Measurements from ENCODE around the gene KCNAB1. TPM values are rescaled to one million over a fixed set of nuclear protein-coding genes. Genes with fewer than 3 reads are reported as not detected.

Gene KCNAB1
- total RNA-seq, 3 donors from 2014 or later (not counting 1 experiment from before 2014, with no cell fraction given) = not detected

DNA sequence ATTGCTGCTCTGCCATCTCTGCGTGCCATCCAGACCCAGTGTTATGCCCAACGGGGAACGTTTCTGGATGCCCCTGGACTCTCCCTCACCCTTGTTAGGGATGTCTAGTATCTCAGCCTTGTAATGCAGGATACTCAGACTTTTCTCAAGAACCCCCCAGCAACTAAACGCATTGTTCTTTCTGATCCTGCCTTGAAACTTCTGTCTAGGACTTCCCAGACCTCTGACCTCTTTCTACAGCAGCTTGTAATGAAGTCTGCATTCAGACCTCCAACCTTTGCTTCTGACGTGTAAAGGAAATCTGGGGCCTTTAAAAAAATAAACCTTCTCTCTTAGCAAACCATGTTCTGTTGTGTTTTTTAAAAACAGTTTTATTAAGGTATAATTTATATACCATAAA lies 139.5 kb downstream of the KCNAB1 start:
- H3K36me3 Mint-ChIP-seq = no peaks in the 10 kb centered on the region
- Histone ChIP-seq H3K9me3 (ENCODE audit: control insufficient read depth, insufficient read depth, low read length) (no peaks in the 10 kb centered on the region), H3K4me3 (ENCODE audit: low read length) (no peak overlapping the region), H3K27ac (ENCODE audit: low read length) (no peak overlapping the region), H3K36me3 (ENCODE audit: control insufficient read depth, insufficient read depth, low read length) (no peaks in the 10 kb centered on the region), H3K4me1 (ENCODE audit: control insufficient read depth, insufficient read depth, low read length) (no peaks in the 10 kb centered on the region), H3K27me3 (ENCODE audit: control insufficient read depth, insufficient read depth, low read length) (no peaks in the 10 kb centered on the region)
- no peaks in the 10 kb centered on the region for H3K9me3 Mint-ChIP-seq
- H3K4me1 Mint-ChIP-seq = no peaks in the 10 kb centered on the region
- TF ChIP-seq, protein P1, sequence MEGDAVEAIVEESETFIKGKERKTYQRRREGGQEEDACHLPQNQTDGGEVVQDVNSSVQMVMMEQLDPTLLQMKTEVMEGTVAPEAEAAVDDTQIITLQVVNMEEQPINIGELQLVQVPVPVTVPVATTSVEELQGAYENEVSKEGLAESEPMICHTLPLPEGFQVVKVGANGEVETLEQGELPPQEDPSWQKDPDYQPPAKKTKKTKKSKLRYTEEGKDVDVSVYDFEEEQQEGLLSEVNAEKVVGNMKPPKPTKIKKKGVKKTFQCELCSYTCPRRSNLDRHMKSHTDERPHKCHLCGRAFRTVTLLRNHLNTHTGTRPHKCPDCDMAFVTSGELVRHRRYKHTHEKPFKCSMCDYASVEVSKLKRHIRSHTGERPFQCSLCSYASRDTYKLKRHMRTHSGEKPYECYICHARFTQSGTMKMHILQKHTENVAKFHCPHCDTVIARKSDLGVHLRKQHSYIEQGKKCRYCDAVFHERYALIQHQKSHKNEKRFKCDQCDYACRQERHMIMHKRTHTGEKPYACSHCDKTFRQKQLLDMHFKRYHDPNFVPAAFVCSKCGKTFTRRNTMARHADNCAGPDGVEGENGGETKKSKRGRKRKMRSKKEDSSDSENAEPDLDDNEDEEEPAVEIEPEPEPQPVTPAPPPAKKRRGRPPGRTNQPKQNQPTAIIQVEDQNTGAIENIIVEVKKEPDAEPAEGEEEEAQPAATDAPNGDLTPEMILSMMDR (IDR thresholded peaks at IDR 0.05) = no peak
- intact Hi-C loops (cut with micrococcal nuclease) = no loop called here
- no peak overlapping the region for H3K4me3 Mint-ChIP-seq
- 84% methylated on average over 5 of the region's 5 CpGs for WGBS (ENCODE audit: insufficient coverage)
- ATAC-seq (no peak), DNase-seq (no peak)
- H3K27ac Mint-ChIP-seq = no peak overlapping the region
- H3K27me3 Mint-ChIP-seq (ENCODE audit: low read depth in 2 of 2) = peaks cover 6 to 14% of the 10 kb centered on the region in 2 donors

DNA sequence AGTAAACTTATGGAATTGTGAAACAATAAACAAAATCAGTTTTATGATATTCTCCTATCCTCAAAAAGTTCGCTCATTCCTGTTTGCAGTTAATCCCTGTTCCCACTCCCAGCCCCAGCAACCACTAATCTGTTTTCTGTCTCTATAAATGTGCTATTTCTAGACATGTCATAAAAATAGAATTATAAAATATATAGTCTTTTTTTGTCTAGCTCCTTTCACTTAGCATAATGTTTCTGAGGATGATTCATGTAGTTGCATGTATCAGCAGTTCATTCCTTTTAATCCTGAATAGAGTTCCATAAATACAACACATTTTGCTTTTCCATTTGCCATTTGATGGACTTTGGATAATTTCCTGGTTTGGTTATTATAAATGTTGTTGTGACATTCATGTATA lies 140.0 kb downstream of the KCNAB1 start:
- no peak for ATAC-seq
- Mint-ChIP-seq H3K9me3 (no peaks in the 10 kb centered on the region), H3K4me1 (no peaks in the 10 kb centered on the region), H3K4me3 (no peak overlapping the region), H3K27me3 (ENCODE audit: low read depth in 2 of 2) (peaks cover 6 to 14% of the 10 kb centered on the region in 2 donors), H3K27ac (no peak overlapping the region), H3K36me3 (no peaks in the 10 kb centered on the region)
- Histone ChIP-seq H3K4me3 (ENCODE audit: low read length) (no peak overlapping the region), H3K36me3 (ENCODE audit: control insufficient read depth, insufficient read depth, low read length) (no peaks in the 10 kb centered on the region), H3K27ac (ENCODE audit: low read length) (no peak overlapping the region), H3K27me3 (ENCODE audit: control insufficient read depth, insufficient read depth, low read length) (no peaks in the 10 kb centered on the region), H3K9me3 (ENCODE audit: control insufficient read depth, insufficient read depth, low read length) (no peaks in the 10 kb centered on the region), H3K4me1 (ENCODE audit: control insufficient read depth, insufficient read depth, low read length) (no peaks in the 10 kb centered on the region)
- no peak for DNase-seq
- WGBS (ENCODE audit: insufficient coverage) = 89% methylated on average over 1 of the region's 1 CpG
- TF ChIP-seq, protein P1 (IDR thresholded peaks at IDR 0.05) = no peak
- intact Hi-C loops (cut with micrococcal nuclease) = no loop called here

DNA sequence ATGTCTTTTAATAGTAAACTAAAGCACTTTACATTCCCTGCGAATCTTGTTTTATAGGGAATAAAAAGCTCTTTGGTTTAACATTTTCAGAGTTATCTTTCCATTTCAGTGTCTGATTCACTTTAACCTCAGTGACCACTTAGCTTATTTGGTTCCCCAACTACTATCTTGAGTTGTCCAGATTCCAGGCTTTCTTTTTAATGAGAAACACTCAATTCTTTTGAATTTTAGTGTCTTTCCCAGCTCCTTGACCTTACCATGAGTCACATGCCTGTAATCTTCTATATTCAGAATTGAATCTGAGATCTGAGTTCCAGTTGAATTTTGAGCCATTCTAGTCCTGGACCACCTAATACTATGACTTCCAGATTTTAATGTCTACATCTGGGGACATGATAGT lies 144.4 kb downstream of the KCNAB1 start:
- H3K27me3 Mint-ChIP-seq (ENCODE audit: low read depth in 2 of 2) = peaks cover 3 to 10% of the 10 kb centered on the region in 2 donors
- H3K27me3 ChIP-seq (ENCODE audit: control insufficient read depth, insufficient read depth, low read length) = no peaks in the 10 kb centered on the region
- H3K9me3 ChIP-seq (ENCODE audit: control insufficient read depth, insufficient read depth, low read length) = no peaks in the 10 kb centered on the region
- no CpG with 5 or more reads among the region's 1 CpG for WGBS (ENCODE audit: insufficient coverage)
- intact Hi-C loops (cut with micrococcal nuclease) = no loop called here
- DNase-seq (no peak), ATAC-seq (no peak)
- H3K4me3 Mint-ChIP-seq = no peak overlapping the region
- no peaks in the 10 kb centered on the region for H3K36me3 ChIP-seq (ENCODE audit: control insufficient read depth, insufficient read depth, low read length)
- no peak overlapping the region for H3K27ac Mint-ChIP-seq
- no peaks in the 10 kb centered on the region for H3K36me3 Mint-ChIP-seq
- TF ChIP-seq, protein P1 (IDR thresholded peaks at IDR 0.05) = no peak
- no peaks in the 10 kb centered on the region for H3K4me1 Mint-ChIP-seq
- no peaks in the 10 kb centered on the region for H3K4me1 ChIP-seq (ENCODE audit: control insufficient read depth, insufficient read depth, low read length)
- H3K27ac ChIP-seq (ENCODE audit: low read length) = no peak overlapping the region
- no peaks in the 10 kb centered on the region for H3K9me3 Mint-ChIP-seq
- no peak overlapping the region for H3K4me3 ChIP-seq (ENCODE audit: low read length)

DNA sequence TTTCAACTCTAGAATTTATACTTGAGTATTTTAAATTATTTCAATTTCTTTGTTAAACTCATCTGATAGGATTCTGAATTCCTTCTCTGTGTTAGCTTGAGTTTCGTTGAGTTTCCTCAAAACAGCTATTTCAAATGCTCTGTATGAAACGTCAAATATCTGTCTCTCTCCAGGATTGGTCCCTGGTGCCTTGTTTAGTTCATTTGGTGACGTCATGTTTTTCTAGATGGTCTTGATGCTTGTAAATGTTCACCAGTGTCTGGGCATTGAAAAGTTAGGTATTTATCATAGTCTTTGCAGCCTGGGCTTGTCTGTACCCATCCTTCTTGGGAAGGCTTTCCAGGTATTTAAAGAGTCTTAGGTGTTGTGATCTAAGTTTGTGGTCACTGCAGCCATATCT lies 151.1 kb downstream of the KCNAB1 start:
- H3K4me1 ChIP-seq (ENCODE audit: control insufficient read depth, insufficient read depth, low read length) = no peaks in the 10 kb centered on the region
- Mint-ChIP-seq H3K9me3 (peaks cover 0 to 2% of the 10 kb centered on the region in 2 donors), H3K36me3 (no peaks in the 10 kb centered on the region), H3K27ac (no peak overlapping the region), H3K4me1 (no peaks in the 10 kb centered on the region), H3K4me3 (no peak overlapping the region), H3K27me3 (ENCODE audit: low read depth in 2 of 2) (peaks cover 0 to 4% of the 10 kb centered on the region in 2 donors)
- WGBS (ENCODE audit: insufficient coverage) = 81% methylated on average over 3 of the region's 3 CpGs
- ATAC-seq = no peak
- no peaks in the 10 kb centered on the region for H3K36me3 ChIP-seq (ENCODE audit: control insufficient read depth, insufficient read depth, low read length)
- no peak for DNase-seq
- intact Hi-C loops (cut with micrococcal nuclease) = no loop called here
- TF ChIP-seq, protein P1 (IDR thresholded peaks at IDR 0.05) = no peak
- no peak overlapping the region for H3K4me3 ChIP-seq (ENCODE audit: low read length)
- H3K9me3 ChIP-seq (ENCODE audit: control insufficient read depth, insufficient read depth, low read length) = no peaks in the 10 kb centered on the region
- H3K27ac ChIP-seq (ENCODE audit: low read length) = no peak overlapping the region
- H3K27me3 ChIP-seq (ENCODE audit: control insufficient read depth, insufficient read depth, low read length) = no peaks in the 10 kb centered on the region

All from natural killer cell (primary cell).